H9 (cell line): ENCODE data around the gene PPP2R5B. TPM values are rescaled to one million over a fixed set of nuclear protein-coding genes. Genes with fewer than 3 reads are reported as not detected.

Source experiments
- DNase-seq: peaks from one replicate; pipeline ENCODE4 v3.0.0-alpha.2; 2017
- H2AFZ ChIP-seq: one replicate; pipeline ENCODE4 v1.6.1; 2013; ENCODE audit warnings: mild to moderate bottlenecking, low read length, control low read depth, moderate library complexity
- H2AK5ac ChIP-seq: 2 replicates; pipeline ENCODE4 v1.6.1; 2013; ENCODE audit warnings: low read length, control low read depth, mixed read lengths; ENCODE audit not compliant: insufficient read length
- H2BK120ac ChIP-seq: one replicate; pipeline ENCODE4 v1.6.1; 2013; ENCODE audit warnings: low read depth, mild to moderate bottlenecking, low read length, control low read depth, inconsistent platforms; ENCODE audit not compliant: poor library complexity, severe bottlenecking
- H2BK12ac ChIP-seq: 2 replicates; pipeline ENCODE4 v1.6.1; 2013; ENCODE audit warnings: low read length, control low read depth, mixed read lengths, low read depth; ENCODE audit not compliant: insufficient read length
- H2BK15ac ChIP-seq: 2 replicates; pipeline ENCODE4 v1.6.1; 2013; ENCODE audit warnings: low read depth, low read length, control low read depth
- H2BK20ac ChIP-seq: one replicate; pipeline ENCODE4 v1.6.1; 2013; ENCODE audit warnings: low read depth, mild to moderate bottlenecking, low read length, control low read depth, inconsistent platforms; ENCODE audit not compliant: poor library complexity, severe bottlenecking
- H2BK5ac ChIP-seq: 2 replicates; pipeline ENCODE4 v1.6.1; 2013; ENCODE audit warnings: low read length, control low read depth, mixed read lengths; ENCODE audit not compliant: insufficient read length
- H3K14ac ChIP-seq: 2 replicates; pipeline ENCODE4 v1.6.1; 2013; ENCODE audit warnings: low read length, control low read depth; ENCODE audit not compliant: insufficient read depth
- H3K18ac ChIP-seq: 2 replicates; pipeline ENCODE4 v1.6.1; 2013; ENCODE audit warnings: low read depth, mild to moderate bottlenecking, mixed read lengths, low read length, control low read depth; ENCODE audit not compliant: insufficient read length
- H3K23ac ChIP-seq: 2 replicates; pipeline ENCODE4 v1.6.1; 2013; ENCODE audit warnings: low read length, control low read depth, mixed read lengths, low read depth; ENCODE audit not compliant: insufficient read length
- H3K23me2 ChIP-seq: 2 replicates; pipeline ENCODE4 v1.6.1; 2013; ENCODE audit warnings: low read depth, mild to moderate bottlenecking, mixed read lengths, low read length, control low read depth; ENCODE audit not compliant: insufficient read length, poor library complexity, severe bottlenecking
- H3K27ac ChIP-seq: 2 replicates; pipeline ENCODE4 v1.5.1; 2013; ENCODE audit warnings: low read length, control low read depth, mixed read lengths, low read depth; ENCODE audit not compliant: insufficient read length
- H3K27me3 ChIP-seq: 2 replicates; pipeline ENCODE4 v1.6.1; 2013; ENCODE audit warnings: low read length, control low read depth, inconsistent platforms; ENCODE audit not compliant: insufficient read depth
- H3K4ac ChIP-seq: 2 replicates; pipeline ENCODE4 v1.6.1; 2013; ENCODE audit warnings: low read depth, mild to moderate bottlenecking, control low read depth, inconsistent platforms, low read length, moderate library complexity
- H3K4me1 ChIP-seq: 2 replicates; pipeline ENCODE4 v1.6.1; 2013; ENCODE audit warnings: low read length, control low read depth, inconsistent platforms; ENCODE audit not compliant: insufficient read depth
- H3K4me2 ChIP-seq: 2 replicates; pipeline ENCODE4 v1.6.1; 2013; ENCODE audit warnings: low read length, control low read depth, mixed read lengths; ENCODE audit not compliant: insufficient read length, insufficient read depth
- H3K56ac ChIP-seq: 2 replicates; pipeline ENCODE4 v1.6.1; 2013; ENCODE audit warnings: low read depth, mild to moderate bottlenecking, mixed read lengths, low read length, control low read depth; ENCODE audit not compliant: insufficient read length
- H3K79me1 ChIP-seq: 2 replicates; pipeline ENCODE4 v1.6.1; 2013; ENCODE audit warnings: low read depth, mild to moderate bottlenecking, moderate library complexity, low read length, control low read depth, inconsistent platforms; ENCODE audit not compliant: insufficient read depth, poor library complexity, severe bottlenecking
- H3K79me2 ChIP-seq: 2 replicates; pipeline ENCODE4 v1.6.1; 2013; ENCODE audit warnings: low read length, control low read depth, inconsistent platforms; ENCODE audit not compliant: insufficient read depth
- H3K9ac ChIP-seq: 2 replicates; pipeline ENCODE4 v1.6.1; 2013; ENCODE audit warnings: low read length, control low read depth, mixed read lengths; ENCODE audit not compliant: insufficient read length; ENCODE audit errors: extremely low read depth
- H3K9me3 ChIP-seq: one replicate; pipeline ENCODE4 v1.6.1; 2013; ENCODE audit warnings: low read depth, low read length, inconsistent platforms; ENCODE audit not compliant: control insufficient read depth
- H3T11ph ChIP-seq: one replicate; pipeline ENCODE4 v1.6.1; 2013; ENCODE audit warnings: mild to moderate bottlenecking, low read length, control low read depth, inconsistent platforms
- H4K20me1 ChIP-seq: one replicate; pipeline ENCODE4 v1.6.1; 2013; ENCODE audit not compliant: control insufficient read depth, insufficient read length, insufficient read depth
- H4K5ac ChIP-seq: 2 replicates; pipeline ENCODE4 v1.6.1; 2013; ENCODE audit warnings: low read depth, mild to moderate bottlenecking, mixed read lengths, low read length, control low read depth; ENCODE audit not compliant: insufficient read length
- H4K8ac ChIP-seq: replicated peaks from 2 replicates; pipeline ENCODE4 v1.6.1; 2013; ENCODE audit warnings: low read length, control low read depth, mixed read lengths, low read depth; ENCODE audit not compliant: insufficient read length
- H4K91ac ChIP-seq: 2 replicates; pipeline ENCODE4 v1.6.1; 2013; ENCODE audit warnings: low read depth, mild to moderate bottlenecking, moderate library complexity, mixed read lengths, low read length, control low read depth; ENCODE audit not compliant: insufficient read length
- H3K27ac Mint-ChIP-seq, 3 experiments: 2 replicates in 2 of 3; 3 replicates in 1 of 3; pipeline ENCODE4 v1.8.0; 2020 to 2021; ENCODE audit warnings: mixed read lengths in 3 of 3, mild to moderate bottlenecking in 1 of 3, moderate library complexity in 1 of 3
- H3K27me3 Mint-ChIP-seq: 2 replicates; pipeline ENCODE4 v1.8.0; 2021; ENCODE audit warnings: low read depth, mild to moderate bottlenecking, moderate library complexity, mixed read lengths
- H3K36me3 Mint-ChIP-seq, 3 experiments: 2 replicates in 2 of 3; 3 replicates in 1 of 3; pipeline ENCODE4 v1.8.0; 2020 to 2021; ENCODE audit warnings: low read depth in 3 of 3, mixed read lengths in 3 of 3; ENCODE audit not compliant: insufficient read depth in 1 of 3
- H3K4me1 Mint-ChIP-seq, 2 experiments: 2 replicates each; pipeline ENCODE4 v1.8.0; 2020; ENCODE audit warnings: mixed read lengths in 2 of 2
- H3K4me3 Mint-ChIP-seq, 2 experiments: 2 replicates in 1 of 2; 3 replicates in 1 of 2; pipeline ENCODE4 v1.8.0; 2020 to 2021; ENCODE audit warnings: mild to moderate bottlenecking in 2 of 2, mixed read lengths in 2 of 2, moderate library complexity in 1 of 2
- H3K9me3 Mint-ChIP-seq, 2 experiments: 2 replicates in 1 of 2; 3 replicates in 1 of 2; pipeline ENCODE4 v1.8.0; 2020; ENCODE audit warnings: mild to moderate bottlenecking in 2 of 2, mixed read lengths in 2 of 2, moderate library complexity in 1 of 2
- WGBS: extraction: QIAGEN DNeasy Blood & Tissue Kit; methylation state at CpG from one replicate; pipeline ENCODE4 v1.1.7; 2013; ENCODE audit warnings: missing lambda C conversion rate, low lambda C conversion rate, mixed read lengths; ENCODE audit not compliant: insufficient read length; ENCODE audit errors: extremely low coverage; 5-methylcytosine and 5-hydroxymethylcytosine counted together
- total RNA-seq: library from RNA; stranded (reverse); gene quantifications from 2 replicates; pipeline ENCODE4 v1.2.1, GENCODE V29; 2021
- TF ChIP-seq, protein P1 (sequence below): fragments of 200-600 bp; sonication (generic); conservative IDR thresholded peaks from 3 replicates; pipeline ENCODE4 v1.8.0; 2021; ENCODE audit warnings: antibody characterized with exemption, mild to moderate bottlenecking

The PPP2R5B gene
- total RNA-seq, 1 experiment from 2014 or later = 6.3 TPM

DNA sequence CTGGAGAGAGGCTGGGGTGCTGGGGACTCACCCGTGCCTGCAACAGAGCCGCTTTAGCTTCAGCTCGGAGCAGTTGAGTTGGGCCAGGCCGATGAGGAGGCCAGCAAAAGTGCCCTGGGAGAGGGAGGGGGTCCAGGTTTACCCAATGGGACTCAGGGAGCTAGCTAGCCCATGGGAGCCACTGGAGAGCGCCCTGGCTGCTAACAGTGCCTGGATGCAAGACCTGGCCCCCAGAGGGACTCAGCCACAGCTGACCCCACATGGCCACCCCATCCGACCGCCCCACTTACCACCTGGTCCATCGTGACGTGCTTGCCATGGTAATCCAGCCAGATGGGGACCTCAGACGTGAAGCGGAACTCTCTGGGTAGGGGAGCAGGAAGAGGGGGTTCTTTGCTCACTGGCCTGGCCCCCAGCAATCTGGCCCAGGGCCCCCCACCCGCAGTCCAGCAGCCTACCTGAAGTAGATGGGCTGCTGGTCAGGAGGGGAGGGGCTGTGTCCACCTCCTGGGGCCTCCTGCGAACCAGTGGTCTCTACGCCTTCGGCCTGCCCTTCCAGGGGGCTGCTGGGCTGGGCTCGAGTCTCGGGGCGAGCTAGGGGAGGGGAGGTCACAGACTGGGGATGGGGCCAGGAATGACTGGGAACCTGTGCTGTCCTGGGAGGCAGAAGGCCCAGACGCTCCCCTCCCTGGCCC lies 27.0 kb upstream of the PPP2R5B start:
- Histone ChIP-seq H3K14ac (no peak overlapping the region), H4K91ac (no peak overlapping the region), H3K56ac (no peak overlapping the region), H3K4me2 (no peak overlapping the region), H3K4ac (no peak overlapping the region), H3K4me1 (no peaks in the 10 kb centered on the region), H3K79me2 (no peaks in the 10 kb centered on the region), H2BK5ac (no peak overlapping the region), H3K23me2 (no peaks in the 10 kb centered on the region), H2AFZ (no peak overlapping the region), H3K18ac (no peak overlapping the region), H3K79me1 (no peaks in the 10 kb centered on the region), H3K23ac (no peak overlapping the region), H2BK12ac (no peak overlapping the region), H2BK20ac (no peak overlapping the region), H4K8ac (no peak overlapping the region), H3K9ac (no peak overlapping the region), H2BK120ac (no peak overlapping the region), H4K5ac (no peak overlapping the region), H2BK15ac (no peak overlapping the region), H3T11ph (no peak overlapping the region), H3K9me3 (no peaks in the 10 kb centered on the region), H2AK5ac (no peak overlapping the region), H3K27me3 (no peaks in the 10 kb centered on the region), H3K27ac (no peak overlapping the region), H4K20me1 (peaks cover 4% of the 10 kb centered on the region)
- H3K27ac Mint-ChIP-seq = no peak overlapping the region
- TF ChIP-seq, protein P1, sequence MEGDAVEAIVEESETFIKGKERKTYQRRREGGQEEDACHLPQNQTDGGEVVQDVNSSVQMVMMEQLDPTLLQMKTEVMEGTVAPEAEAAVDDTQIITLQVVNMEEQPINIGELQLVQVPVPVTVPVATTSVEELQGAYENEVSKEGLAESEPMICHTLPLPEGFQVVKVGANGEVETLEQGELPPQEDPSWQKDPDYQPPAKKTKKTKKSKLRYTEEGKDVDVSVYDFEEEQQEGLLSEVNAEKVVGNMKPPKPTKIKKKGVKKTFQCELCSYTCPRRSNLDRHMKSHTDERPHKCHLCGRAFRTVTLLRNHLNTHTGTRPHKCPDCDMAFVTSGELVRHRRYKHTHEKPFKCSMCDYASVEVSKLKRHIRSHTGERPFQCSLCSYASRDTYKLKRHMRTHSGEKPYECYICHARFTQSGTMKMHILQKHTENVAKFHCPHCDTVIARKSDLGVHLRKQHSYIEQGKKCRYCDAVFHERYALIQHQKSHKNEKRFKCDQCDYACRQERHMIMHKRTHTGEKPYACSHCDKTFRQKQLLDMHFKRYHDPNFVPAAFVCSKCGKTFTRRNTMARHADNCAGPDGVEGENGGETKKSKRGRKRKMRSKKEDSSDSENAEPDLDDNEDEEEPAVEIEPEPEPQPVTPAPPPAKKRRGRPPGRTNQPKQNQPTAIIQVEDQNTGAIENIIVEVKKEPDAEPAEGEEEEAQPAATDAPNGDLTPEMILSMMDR = no peak
- no CpG with 5 or more reads among the region's 19 CpGs for WGBS
- H3K4me3 Mint-ChIP-seq = no peak overlapping the region
- peaks cover 0 to 3% of the 10 kb centered on the region in 2 experiments; a peak in 1 of 4 replicates for H3K4me1 Mint-ChIP-seq
- no peaks in the 10 kb centered on the region for H3K27me3 Mint-ChIP-seq
- H3K9me3 Mint-ChIP-seq = no peaks in the 10 kb centered on the region
- H3K36me3 Mint-ChIP-seq = peaks cover 0 to 29% (median 27%) of the 10 kb centered on the region in 3 experiments; a peak in 6 of 7 replicates
- DNase-seq = no peak
